GM10266 (cell line): ENCODE data around the gene SIGLEC8.
"Not testable (repeated sequence)": the region's sequence is repeated elsewhere in the genome, so short reads cannot be mapped to it uniquely, and the experiment has no call there.

Experiments
- DNase-seq: peaks from one replicate; pipeline ENCODE4 v3.0.0; 2012; ENCODE audit errors: extremely low spot score
- CTCF ChIP-seq: IDR thresholded peaks from 2 replicates; pipeline ENCODE4 v1.5.1; 2012; ENCODE audit warnings: mild to moderate bottlenecking, low read depth; ENCODE audit not compliant: control insufficient read depth, insufficient read depth; ENCODE audit errors: missing control alignments

The SIGLEC8 gene

GRCh38 chr19:51466723-51467122 is 8.5 kb upstream of the SIGLEC8 start:
- TF ChIP-seq CTCF, result no peak
- no peak for DNase-seq

DNA sequence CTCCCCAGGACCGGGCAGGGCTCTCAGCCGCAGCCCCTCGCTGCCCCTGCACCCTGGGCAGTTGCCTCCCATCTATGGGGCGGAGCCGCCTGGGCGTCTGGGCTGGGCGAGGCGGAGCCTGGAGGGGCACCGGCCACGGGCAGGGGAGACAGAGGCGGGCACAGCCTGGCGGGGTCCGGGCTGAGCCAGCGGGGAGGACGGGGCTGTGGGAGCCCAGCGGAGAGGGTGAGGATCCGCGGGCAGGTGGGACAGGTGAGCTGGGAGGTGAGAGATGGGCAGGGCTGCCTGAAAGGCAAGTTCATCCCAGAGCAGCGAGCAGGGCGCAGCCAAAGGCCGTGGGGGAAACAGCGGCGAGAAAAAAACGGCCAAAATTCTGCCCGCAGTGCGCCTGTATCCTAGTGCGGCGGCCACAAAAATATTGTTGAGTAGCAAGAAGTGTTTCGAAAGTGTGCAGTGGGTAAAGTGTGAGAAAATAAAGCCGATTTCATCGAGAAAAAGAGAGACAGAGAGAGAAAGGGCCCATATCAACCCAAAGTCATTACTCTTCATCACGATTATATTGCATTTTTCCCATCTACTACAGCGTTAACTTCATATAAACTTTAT is 5.8 kb upstream of the SIGLEC8 start:
- DNase-seq, result not testable (repeated sequence)

DNA sequence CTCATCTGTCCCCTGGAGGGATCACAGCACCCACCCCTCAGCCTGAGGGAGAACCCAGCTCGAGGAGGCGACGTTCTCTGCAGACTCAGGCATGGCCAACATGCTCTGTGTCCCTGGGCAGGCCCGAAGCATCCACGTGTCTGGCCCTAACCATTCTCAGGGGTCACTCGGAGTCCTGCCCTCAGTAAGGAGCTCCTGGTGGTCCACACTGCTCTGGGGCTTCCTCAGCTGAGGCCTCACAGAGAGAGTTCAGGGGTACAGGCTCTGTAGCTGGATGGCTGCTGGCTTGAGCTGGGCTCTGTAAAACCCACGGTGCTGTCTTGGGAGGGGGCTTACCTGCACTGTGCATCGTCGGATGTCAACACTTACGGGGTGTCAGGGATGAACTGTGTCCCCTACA is 4.4 kb upstream of the SIGLEC8 start:
- DNase-seq, result no peak
- TF ChIP-seq CTCF, result no peak

GRCh38 chr19:51462276-51462675 is 4.0 kb upstream of the SIGLEC8 start:
- TF ChIP-seq CTCF, result no peak
- DNase-seq, result no peak

GRCh38 chr19:51461723-51462161 is 3.5 kb upstream of the SIGLEC8 start:
- DNase-seq, result no peak
- TF ChIP-seq CTCF, result no peak

DNA sequence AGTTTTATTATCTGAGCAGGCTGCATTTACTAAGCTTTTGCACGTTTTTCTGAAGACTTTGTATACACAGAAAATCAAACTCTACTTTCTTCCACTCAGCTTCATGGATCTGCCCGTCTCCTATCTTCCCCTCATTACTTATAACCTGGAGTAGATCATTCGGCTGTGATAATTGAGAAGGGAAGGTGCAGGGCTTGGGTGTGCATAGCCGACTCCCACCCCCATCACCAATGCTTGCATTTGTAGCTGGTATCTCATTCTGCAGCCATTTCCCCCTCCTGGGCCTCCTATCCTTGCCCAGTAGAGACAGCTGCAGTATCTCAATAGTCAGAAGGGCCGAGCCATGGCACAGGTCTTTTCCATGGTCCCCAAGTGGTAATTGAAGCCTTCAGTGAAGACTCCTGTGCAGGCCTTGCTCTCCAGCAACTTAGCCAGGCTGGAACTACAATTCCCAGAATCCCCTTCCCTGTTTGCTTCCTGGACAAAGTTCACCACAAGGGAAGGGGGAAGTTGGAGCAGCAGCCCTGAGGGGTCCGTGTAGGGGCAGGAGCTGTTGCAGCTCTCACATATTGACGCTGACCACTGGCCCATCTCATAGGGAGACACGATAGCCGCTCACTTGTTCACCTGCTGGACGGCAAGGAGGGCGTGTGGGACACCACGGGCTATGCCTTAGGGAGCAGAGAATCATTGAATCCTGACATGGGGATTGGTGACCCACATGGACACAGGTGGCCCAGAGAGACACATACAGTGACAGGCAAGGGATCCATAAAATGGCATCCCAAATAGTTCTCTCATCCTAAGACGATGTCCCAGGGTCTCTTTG is 2.1 kb upstream of the SIGLEC8 start:
- no peak for DNase-seq
- TF ChIP-seq CTCF, result no peak

DNA sequence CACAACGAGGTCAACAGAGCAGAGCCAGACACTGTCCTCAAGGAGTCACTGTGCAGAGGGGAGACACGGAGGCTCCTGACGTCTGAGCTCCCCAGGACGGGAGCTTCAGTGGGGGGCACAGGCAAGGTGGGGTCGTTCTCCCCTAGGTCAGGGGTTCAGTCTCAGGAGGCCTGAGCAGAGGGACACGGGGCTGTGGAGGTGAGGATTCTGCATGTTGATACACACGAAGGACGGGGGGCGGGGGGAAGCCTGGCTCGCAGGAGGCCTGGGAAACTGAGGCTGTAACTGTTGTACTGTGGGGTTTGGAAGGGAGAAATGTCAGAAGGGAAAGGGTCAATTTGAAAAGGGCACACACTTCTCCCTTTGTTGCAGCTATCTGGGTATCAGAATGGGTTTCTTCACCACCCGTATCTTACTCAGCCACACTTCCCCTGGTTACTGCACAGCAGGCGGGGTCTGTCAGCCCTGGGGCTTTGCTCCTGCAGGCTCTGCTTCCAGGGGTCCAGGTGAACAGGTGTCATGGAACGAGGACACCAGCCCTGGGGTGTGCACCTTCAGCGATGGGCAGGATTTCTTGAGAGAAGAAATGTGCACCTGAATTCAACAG is 748 bp upstream of the SIGLEC8 start:
- no peak for DNase-seq
- no peak for TF ChIP-seq CTCF
